ENCODE results near the gene JAK3. TPM values are rescaled to one million over a fixed set of nuclear protein-coding genes. Genes with fewer than 3 reads are reported as not detected.

Gene JAK3
- total RNA-seq, 1 experiment from 2014 or later, result 3.3 TPM

DNA sequence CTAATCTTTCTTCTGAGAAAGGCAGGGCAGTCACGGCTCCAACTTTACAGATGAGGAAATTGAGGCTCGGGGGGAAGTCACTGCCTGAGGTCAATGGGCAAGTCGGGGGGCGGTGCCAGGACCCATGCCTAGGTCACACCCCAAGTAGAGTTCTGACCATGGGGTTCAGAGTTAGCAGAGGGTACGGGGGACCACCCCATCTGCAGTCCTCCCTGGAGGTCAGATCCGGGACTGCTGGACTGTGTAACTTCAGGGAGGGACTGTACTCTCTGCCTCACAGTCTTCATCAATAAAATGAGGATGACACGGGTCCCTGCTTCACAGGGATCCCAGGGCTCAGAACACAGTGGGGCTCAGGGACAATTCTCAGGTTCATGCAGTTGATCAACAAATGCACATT lies 31.7 kb upstream of the JAK3 start:
- H3K27me3 ChIP-seq (ENCODE audit: insufficient read depth, low read length), result no peaks in the 10 kb centered on the region
- H3K4me1 ChIP-seq (ENCODE audit: insufficient read depth, low read length), result no peaks in the 10 kb centered on the region
- no peak overlapping the region for H4K5ac ChIP-seq (ENCODE audit: insufficient read length, low read depth, low read length)
- peaks cover under 1% of the 10 kb centered on the region for H3K23me2 ChIP-seq (ENCODE audit: insufficient read length, low read depth, low read length, poor library complexity, severe bottlenecking)
- no CpG with 5 or more reads among the region's 7 CpGs for WGBS (ENCODE audit: extremely low coverage, insufficient read length, low lambda C conversion rate)
- no peak overlapping the region for H3K18ac ChIP-seq (ENCODE audit: insufficient read length, low read depth, low read length)
- Mint-ChIP-seq H3K9me3 (no peaks in the 10 kb centered on the region), H3K4me3 (no peak overlapping the region), H3K4me1 (peaks cover 0 to 2% of the 10 kb centered on the region in 2 experiments; a peak in 1 of 4 replicates), H3K27me3 (ENCODE audit: low read depth) (peaks cover 2% of the 10 kb centered on the region; the same call in 1 of the 2 replicates), H3K36me3 (ENCODE audit: insufficient read depth in 1 of 3, low read depth in 3 of 3) (no peaks in the 10 kb centered on the region), H3K27ac (no peak overlapping the region; a peak in 1 of 7 replicates)
- no peak overlapping the region for H3T11ph ChIP-seq (ENCODE audit: low read length)
- H3K9me3 ChIP-seq (ENCODE audit: control insufficient read depth, low read depth, low read length), result no peaks in the 10 kb centered on the region
- H2BK12ac ChIP-seq (ENCODE audit: insufficient read length, low read depth, low read length), result no peak overlapping the region
- H3K9ac ChIP-seq (ENCODE audit: extremely low read depth, insufficient read length, low read length), result no peak overlapping the region
- no peak overlapping the region for H4K91ac ChIP-seq (ENCODE audit: insufficient read length, low read depth, low read length)
- H3K79me2 ChIP-seq (ENCODE audit: insufficient read depth, low read length), result no peaks in the 10 kb centered on the region
- TF ChIP-seq CTCF (conservative IDR thresholded peaks at IDR 0.05), result no peak
- H4K20me1 ChIP-seq (ENCODE audit: control insufficient read depth, insufficient read depth, insufficient read length), result no peaks in the 10 kb centered on the region
- H2AK5ac ChIP-seq (ENCODE audit: insufficient read length, low read length), result no peak overlapping the region
- no peak overlapping the region for H3K56ac ChIP-seq (ENCODE audit: insufficient read length, low read depth, low read length)
- no peak overlapping the region for H2BK5ac ChIP-seq (ENCODE audit: insufficient read length, low read length)
- H3K79me1 ChIP-seq (ENCODE audit: insufficient read depth, low read depth, low read length, poor library complexity, severe bottlenecking), result no peaks in the 10 kb centered on the region
- H4K8ac ChIP-seq (replicated peaks; ENCODE audit: insufficient read length, low read depth, low read length), result no peak overlapping the region
- H3K4me2 ChIP-seq (ENCODE audit: insufficient read depth, insufficient read length, low read length), result no peak overlapping the region
- H3K4ac ChIP-seq (ENCODE audit: low read depth, low read length), result no peak overlapping the region
- H2BK120ac ChIP-seq (ENCODE audit: low read depth, low read length, poor library complexity, severe bottlenecking), result no peak overlapping the region
- H2BK20ac ChIP-seq (ENCODE audit: low read depth, low read length, poor library complexity, severe bottlenecking), result no peak overlapping the region
- no peak overlapping the region for H3K14ac ChIP-seq (ENCODE audit: insufficient read depth, low read length)
- no peak overlapping the region for H3K27ac ChIP-seq (ENCODE audit: insufficient read length, low read depth, low read length)
- DNase-seq, result no peak
- no peak overlapping the region for H3K23ac ChIP-seq (ENCODE audit: insufficient read length, low read depth, low read length)
- no peak overlapping the region for H2AFZ ChIP-seq (ENCODE audit: low read length)
- H2BK15ac ChIP-seq (ENCODE audit: low read depth, low read length), result no peak overlapping the region
